ENCODE results near the gene OR10A6. TPM values are rescaled to one million over a fixed set of nuclear protein-coding genes. Genes with fewer than 3 reads are reported as not detected.

Gene OR10A6
- total and polyA plus RNA-seq, 9 of the 15 experiments (the other 6 are each of a cell fraction or from before 2014, with no cell fraction given): not detected

DNA sequence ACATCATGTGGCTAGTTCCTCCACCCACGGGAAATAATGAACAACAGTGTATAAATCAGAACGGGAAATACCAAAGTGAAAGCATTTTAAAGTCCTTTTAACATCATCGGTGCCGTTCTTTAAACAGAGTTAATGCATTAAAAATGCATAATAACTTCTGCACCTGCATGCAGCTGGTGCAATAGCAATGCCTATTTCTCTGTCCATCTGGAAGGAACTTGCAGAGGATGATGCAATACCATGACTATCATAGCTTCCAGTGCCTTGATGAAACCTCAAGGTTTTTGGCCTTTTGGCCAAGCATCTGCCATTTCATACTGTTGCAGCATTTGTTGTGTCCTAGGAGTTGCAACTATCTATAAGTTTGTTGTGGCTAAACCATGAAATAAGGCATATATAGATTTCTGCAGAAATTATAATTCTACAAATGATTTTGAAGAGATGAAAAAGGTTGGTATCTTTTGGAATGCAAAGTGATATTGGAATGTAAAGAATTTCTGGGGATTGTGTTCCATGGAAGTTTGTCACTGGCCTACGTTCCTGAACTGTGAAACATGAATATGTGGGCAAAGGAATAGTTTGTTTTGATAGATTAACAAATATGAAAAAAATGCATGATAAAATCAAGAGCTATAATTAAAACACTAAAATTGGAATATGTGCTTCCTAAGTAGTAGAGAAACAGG lies 46.3 kb upstream of the OR10A6 start (continued):
- TF ChIP-seq, protein P1, sequence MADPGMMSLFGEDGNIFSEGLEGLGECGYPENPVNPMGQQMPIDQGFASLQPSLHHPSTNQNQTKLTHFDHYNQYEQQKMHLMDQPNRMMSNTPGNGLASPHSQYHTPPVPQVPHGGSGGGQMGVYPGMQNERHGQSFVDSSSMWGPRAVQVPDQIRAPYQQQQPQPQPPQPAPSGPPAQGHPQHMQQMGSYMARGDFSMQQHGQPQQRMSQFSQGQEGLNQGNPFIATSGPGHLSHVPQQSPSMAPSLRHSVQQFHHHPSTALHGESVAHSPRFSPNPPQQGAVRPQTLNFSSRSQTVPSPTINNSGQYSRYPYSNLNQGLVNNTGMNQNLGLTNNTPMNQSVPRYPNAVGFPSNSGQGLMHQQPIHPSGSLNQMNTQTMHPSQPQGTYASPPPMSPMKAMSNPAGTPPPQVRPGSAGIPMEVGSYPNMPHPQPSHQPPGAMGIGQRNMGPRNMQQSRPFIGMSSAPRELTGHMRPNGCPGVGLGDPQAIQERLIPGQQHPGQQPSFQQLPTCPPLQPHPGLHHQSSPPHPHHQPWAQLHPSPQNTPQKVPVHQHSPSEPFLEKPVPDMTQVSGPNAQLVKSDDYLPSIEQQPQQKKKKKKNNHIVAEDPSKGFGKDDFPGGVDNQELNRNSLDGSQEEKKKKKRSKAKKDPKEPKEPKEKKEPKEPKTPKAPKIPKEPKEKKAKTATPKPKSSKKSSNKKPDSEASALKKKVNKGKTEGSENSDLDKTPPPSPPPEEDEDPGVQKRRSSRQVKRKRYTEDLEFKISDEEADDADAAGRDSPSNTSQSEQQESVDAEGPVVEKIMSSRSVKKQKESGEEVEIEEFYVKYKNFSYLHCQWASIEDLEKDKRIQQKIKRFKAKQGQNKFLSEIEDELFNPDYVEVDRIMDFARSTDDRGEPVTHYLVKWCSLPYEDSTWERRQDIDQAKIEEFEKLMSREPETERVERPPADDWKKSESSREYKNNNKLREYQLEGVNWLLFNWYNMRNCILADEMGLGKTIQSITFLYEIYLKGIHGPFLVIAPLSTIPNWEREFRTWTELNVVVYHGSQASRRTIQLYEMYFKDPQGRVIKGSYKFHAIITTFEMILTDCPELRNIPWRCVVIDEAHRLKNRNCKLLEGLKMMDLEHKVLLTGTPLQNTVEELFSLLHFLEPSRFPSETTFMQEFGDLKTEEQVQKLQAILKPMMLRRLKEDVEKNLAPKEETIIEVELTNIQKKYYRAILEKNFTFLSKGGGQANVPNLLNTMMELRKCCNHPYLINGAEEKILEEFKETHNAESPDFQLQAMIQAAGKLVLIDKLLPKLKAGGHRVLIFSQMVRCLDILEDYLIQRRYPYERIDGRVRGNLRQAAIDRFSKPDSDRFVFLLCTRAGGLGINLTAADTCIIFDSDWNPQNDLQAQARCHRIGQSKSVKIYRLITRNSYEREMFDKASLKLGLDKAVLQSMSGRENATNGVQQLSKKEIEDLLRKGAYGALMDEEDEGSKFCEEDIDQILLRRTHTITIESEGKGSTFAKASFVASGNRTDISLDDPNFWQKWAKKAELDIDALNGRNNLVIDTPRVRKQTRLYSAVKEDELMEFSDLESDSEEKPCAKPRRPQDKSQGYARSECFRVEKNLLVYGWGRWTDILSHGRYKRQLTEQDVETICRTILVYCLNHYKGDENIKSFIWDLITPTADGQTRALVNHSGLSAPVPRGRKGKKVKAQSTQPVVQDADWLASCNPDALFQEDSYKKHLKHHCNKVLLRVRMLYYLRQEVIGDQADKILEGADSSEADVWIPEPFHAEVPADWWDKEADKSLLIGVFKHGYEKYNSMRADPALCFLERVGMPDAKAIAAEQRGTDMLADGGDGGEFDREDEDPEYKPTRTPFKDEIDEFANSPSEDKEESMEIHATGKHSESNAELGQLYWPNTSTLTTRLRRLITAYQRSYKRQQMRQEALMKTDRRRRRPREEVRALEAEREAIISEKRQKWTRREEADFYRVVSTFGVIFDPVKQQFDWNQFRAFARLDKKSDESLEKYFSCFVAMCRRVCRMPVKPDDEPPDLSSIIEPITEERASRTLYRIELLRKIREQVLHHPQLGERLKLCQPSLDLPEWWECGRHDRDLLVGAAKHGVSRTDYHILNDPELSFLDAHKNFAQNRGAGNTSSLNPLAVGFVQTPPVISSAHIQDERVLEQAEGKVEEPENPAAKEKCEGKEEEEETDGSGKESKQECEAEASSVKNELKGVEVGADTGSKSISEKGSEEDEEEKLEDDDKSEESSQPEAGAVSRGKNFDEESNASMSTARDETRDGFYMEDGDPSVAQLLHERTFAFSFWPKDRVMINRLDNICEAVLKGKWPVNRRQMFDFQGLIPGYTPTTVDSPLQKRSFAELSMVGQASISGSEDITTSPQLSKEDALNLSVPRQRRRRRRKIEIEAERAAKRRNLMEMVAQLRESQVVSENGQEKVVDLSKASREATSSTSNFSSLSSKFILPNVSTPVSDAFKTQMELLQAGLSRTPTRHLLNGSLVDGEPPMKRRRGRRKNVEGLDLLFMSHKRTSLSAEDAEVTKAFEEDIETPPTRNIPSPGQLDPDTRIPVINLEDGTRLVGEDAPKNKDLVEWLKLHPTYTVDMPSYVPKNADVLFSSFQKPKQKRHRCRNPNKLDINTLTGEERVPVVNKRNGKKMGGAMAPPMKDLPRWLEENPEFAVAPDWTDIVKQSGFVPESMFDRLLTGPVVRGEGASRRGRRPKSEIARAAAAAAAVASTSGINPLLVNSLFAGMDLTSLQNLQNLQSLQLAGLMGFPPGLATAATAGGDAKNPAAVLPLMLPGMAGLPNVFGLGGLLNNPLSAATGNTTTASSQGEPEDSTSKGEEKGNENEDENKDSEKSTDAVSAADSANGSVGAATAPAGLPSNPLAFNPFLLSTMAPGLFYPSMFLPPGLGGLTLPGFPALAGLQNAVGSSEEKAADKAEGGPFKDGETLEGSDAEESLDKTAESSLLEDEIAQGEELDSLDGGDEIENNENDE (IDR thresholded peaks at IDR 0.05; ENCODE audit: low read depth, low read length): no peak
- no peak for TF ChIP-seq FUS (optimal IDR thresholded peaks at IDR 0.05; ENCODE audit: low read depth, low read length)
- TF ChIP-seq ZNF311 (CRISPR knock-in tag; IDR thresholded peaks at IDR 0.05): 0 out of 2 replicates have a peak, but pooled peaks have one; percentile 58
- no peak for TF ChIP-seq HLTF (IDR thresholded peaks at IDR 0.05)
- TF ChIP-seq, protein P2, sequence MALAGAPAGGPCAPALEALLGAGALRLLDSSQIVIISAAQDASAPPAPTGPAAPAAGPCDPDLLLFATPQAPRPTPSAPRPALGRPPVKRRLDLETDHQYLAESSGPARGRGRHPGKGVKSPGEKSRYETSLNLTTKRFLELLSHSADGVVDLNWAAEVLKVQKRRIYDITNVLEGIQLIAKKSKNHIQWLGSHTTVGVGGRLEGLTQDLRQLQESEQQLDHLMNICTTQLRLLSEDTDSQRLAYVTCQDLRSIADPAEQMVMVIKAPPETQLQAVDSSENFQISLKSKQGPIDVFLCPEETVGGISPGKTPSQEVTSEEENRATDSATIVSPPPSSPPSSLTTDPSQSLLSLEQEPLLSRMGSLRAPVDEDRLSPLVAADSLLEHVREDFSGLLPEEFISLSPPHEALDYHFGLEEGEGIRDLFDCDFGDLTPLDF (CRISPR knock-in tag; IDR thresholded peaks at IDR 0.05): no peak
- TF ChIP-seq RUNX1 (IDR thresholded peaks at IDR 0.05; ENCODE audit: low read depth): no peak
- peak; percentile 92 for TF ChIP-seq ZSCAN32 (CRISPR knock-in tag; IDR thresholded peaks at IDR 0.05)
- no peak for TF ChIP-seq DNMT1 (IDR thresholded peaks at IDR 0.05)

Data from K562 (cell line).